CD4-positive, alpha-beta T cell (primary cell): ENCODE results near the gene POLD1. TPM values are rescaled to one million over a fixed set of nuclear protein-coding genes. Genes with fewer than 3 reads are reported as not detected.

ENCODE experiments used
- ATAC-seq: fragments of 200-7000 bp; cut with Tn5 transposase; one replicate; pipeline ENCODE4 v1.10.0; 2022; ENCODE audit warnings: mild to moderate bottlenecking; ENCODE audit not compliant: poor library complexity
- CTCF ChIA-PET: fragments of 350-600 bp; sonication (Branson Sonifier 250); formaldehyde crosslinking; loops from one replicate; lab custom pipeline; 2021; ENCODE audit warnings: antibody characterized with exemption, inconsistent platforms; lab: Charles Lee
- POLR2A ChIA-PET: fragments of 350-600 bp; sonication (Branson Sonifier 250); formaldehyde crosslinking; loops from one replicate; lab custom pipeline; 2021; ENCODE audit warnings: antibody characterized with exemption, inconsistent platforms; lab: Charles Lee
- DNase-seq, 14 experiments: peaks; one replicate each; pipeline ENCODE4 v3.0.0-alpha.2; 2013 to 2020; ENCODE audit warnings: mixed read lengths in 2 of 14
- H3K27ac ChIP-seq, 2 donors: one replicate each; pipeline versions ENCODE4 v1.5.1 to v1.7.0; 2013; ENCODE audit warnings: low read length in 2 of 2, low read depth in 1 of 2, mild to moderate bottlenecking in 1 of 2
- H3K27me3 ChIP-seq, 2 experiments: 1 replicate in 1 of 2; 2 replicates in 1 of 2; pipeline versions ENCODE4 v1.6.1 to v1.7.0; 2013; ENCODE audit warnings: low read length in 2 of 2, control low read depth in 1 of 2, mild to moderate bottlenecking in 1 of 2, moderate library complexity in 1 of 2; ENCODE audit not compliant: insufficient read depth in 2 of 2, control insufficient read depth in 1 of 2
- H3K36me3 ChIP-seq: one replicate; pipeline ENCODE4 v1.6.1; 2013; ENCODE audit warnings: low read length, control low read depth; ENCODE audit not compliant: insufficient read depth
- H3K4me1 ChIP-seq: one replicate; pipeline ENCODE4 v1.6.1; 2013; ENCODE audit warnings: low read length, control low read depth; ENCODE audit not compliant: insufficient read depth
- H3K4me3 ChIP-seq: one replicate; pipeline ENCODE4 v1.5.1; 2013; ENCODE audit warnings: mild to moderate bottlenecking, low read length, moderate library complexity
- H3K9me3 ChIP-seq, 2 experiments: 1 replicate in 1 of 2; 2 replicates in 1 of 2; pipeline versions ENCODE4 v1.6.1 to v1.7.0; 2013; ENCODE audit warnings: low read length in 2 of 2, mild to moderate bottlenecking in 2 of 2, control low read depth in 1 of 2, moderate library complexity in 1 of 2; ENCODE audit not compliant: control insufficient read depth in 1 of 2, insufficient read depth in 1 of 2
- H3K27ac Mint-ChIP-seq: one replicate; pipeline ENCODE4 v1.8.0; 2020; ENCODE audit warnings: mixed read lengths
- H3K27me3 Mint-ChIP-seq: one replicate; pipeline ENCODE4 v1.8.0; 2021; ENCODE audit warnings: mixed read lengths
- H3K36me3 Mint-ChIP-seq: one replicate; pipeline ENCODE4 v1.8.0; 2021; ENCODE audit warnings: low read depth, mixed read lengths
- H3K4me1 Mint-ChIP-seq: one replicate; pipeline ENCODE4 v1.8.0; 2021; ENCODE audit warnings: low read depth, mixed read lengths
- H3K4me3 Mint-ChIP-seq: one replicate; pipeline ENCODE4 v1.8.0; 2020; ENCODE audit warnings: mild to moderate bottlenecking, mixed read lengths
- H3K9me3 Mint-ChIP-seq: one replicate; pipeline ENCODE4 v1.8.0; 2020; ENCODE audit warnings: mixed read lengths
- intact Hi-C, 2 experiments: fragments of 100-400 bp; cut with DNase I in 1 of 2; cut with micrococcal nuclease in 1 of 2; formaldehyde crosslinking; loops; one replicate each; pipeline versions ENCODE4 v1.15.1 to v1.9.0; 2023 to 2025; cut with DNase I, micrococcal nuclease
- total RNA-seq, 174 experiments: library from RNA in 2 of 174; stranded (reverse) in 2 of 174; gene quantifications; one replicate each; pipeline ENCODE4 v1.2.3 and lab custom pipeline; 2021 to 2026
- TF ChIP-seq, protein P1 (sequence below): fragments of 200-600 bp; IDR thresholded peaks from one replicate; pipeline ENCODE4 v1.8.0; 2022; ENCODE audit warnings: antibody characterized with exemption, mild to moderate bottlenecking

POLD1 gene
- total RNA-seq, 2 experiments from 2014 or later = 22.1 to 24.2 TPM

DNA sequence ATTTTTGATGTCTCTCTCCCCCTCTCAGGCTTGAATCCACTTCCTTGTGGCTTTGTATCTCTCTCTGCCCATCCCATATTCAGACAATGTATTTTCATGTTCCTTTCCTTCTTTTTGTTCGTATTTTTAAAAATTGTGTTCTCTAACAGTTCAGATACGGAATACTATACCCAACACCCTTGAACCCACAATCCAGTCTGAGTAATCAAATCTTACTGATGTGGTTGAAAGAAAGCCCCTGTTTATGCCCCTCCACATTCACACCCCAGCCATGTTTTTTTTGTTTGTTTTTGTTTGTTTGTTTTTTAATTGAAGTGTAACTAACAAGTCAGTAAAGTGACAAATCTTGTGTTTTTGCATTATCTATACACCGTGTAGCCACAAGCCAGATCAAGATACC, 36.0 kb downstream of the POLD1 start:
- CTCF ChIA-PET = no interaction called here
- H3K27me3 Mint-ChIP-seq = peaks cover 37% of the 10 kb centered on the region
- intact Hi-C loops = no loop called here
- POLR2A ChIA-PET = no interaction called here
- H3K4me3 Mint-ChIP-seq = no peak overlapping the region
- peaks cover 5% of the 10 kb centered on the region for H3K4me1 Mint-ChIP-seq
- ATAC-seq (no peak), DNase-seq (no peak)
- no peaks in the 10 kb centered on the region for H3K36me3 Mint-ChIP-seq
- Histone ChIP-seq H3K9me3 (peaks cover 0 to 9% of the 10 kb centered on the region in 2 experiments), H3K4me1 (peaks cover 2% of the 10 kb centered on the region), H3K36me3 (no peaks in the 10 kb centered on the region), H3K27ac (no peak overlapping the region), H3K27me3 (peaks cover 19 to 20% of the 10 kb centered on the region in 2 experiments), H3K4me3 (no peak overlapping the region)
- no peaks in the 10 kb centered on the region for H3K9me3 Mint-ChIP-seq
- no peak overlapping the region for H3K27ac Mint-ChIP-seq
- TF ChIP-seq, protein P1, sequence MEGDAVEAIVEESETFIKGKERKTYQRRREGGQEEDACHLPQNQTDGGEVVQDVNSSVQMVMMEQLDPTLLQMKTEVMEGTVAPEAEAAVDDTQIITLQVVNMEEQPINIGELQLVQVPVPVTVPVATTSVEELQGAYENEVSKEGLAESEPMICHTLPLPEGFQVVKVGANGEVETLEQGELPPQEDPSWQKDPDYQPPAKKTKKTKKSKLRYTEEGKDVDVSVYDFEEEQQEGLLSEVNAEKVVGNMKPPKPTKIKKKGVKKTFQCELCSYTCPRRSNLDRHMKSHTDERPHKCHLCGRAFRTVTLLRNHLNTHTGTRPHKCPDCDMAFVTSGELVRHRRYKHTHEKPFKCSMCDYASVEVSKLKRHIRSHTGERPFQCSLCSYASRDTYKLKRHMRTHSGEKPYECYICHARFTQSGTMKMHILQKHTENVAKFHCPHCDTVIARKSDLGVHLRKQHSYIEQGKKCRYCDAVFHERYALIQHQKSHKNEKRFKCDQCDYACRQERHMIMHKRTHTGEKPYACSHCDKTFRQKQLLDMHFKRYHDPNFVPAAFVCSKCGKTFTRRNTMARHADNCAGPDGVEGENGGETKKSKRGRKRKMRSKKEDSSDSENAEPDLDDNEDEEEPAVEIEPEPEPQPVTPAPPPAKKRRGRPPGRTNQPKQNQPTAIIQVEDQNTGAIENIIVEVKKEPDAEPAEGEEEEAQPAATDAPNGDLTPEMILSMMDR = no peak

DNA sequence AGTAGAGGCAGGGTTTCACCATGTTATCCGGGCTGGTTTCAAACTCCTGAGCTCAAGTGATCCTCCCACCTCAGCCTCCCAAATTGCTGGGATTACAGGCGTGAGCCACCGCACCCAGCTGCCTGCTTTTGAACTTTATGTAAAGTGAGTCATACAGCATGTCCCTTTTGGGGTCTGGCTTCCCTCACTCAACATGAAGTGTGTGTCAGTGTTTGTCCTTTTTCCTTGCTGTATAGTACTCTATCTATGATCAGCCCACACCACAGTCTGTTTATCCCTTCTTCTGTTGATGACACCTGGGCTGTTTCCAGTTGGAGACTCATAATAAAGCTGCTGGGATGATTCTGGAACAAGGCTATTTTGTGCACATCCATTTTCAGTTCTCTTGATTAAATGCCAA, 36.7 kb downstream of the POLD1 start:
- ChIA-PET CTCF (no interaction called here), POLR2A (no interaction called here)
- DNase-seq (no peak), ATAC-seq (no peak)
- intact Hi-C loops = no loop called here
- Mint-ChIP-seq H3K4me1 (peaks cover 5% of the 10 kb centered on the region), H3K27ac (no peak overlapping the region), H3K4me3 (no peak overlapping the region), H3K36me3 (no peaks in the 10 kb centered on the region), H3K27me3 (peaks cover 37% of the 10 kb centered on the region), H3K9me3 (no peaks in the 10 kb centered on the region)
- Histone ChIP-seq H3K4me3 (no peak overlapping the region), H3K27ac (no peak overlapping the region), H3K9me3 (peaks cover 0 to 9% of the 10 kb centered on the region in 2 experiments), H3K36me3 (no peaks in the 10 kb centered on the region), H3K4me1 (no peaks in the 10 kb centered on the region), H3K27me3 (peaks cover 19 to 20% of the 10 kb centered on the region in 2 experiments)
- TF ChIP-seq, protein P1 = no peak

DNA sequence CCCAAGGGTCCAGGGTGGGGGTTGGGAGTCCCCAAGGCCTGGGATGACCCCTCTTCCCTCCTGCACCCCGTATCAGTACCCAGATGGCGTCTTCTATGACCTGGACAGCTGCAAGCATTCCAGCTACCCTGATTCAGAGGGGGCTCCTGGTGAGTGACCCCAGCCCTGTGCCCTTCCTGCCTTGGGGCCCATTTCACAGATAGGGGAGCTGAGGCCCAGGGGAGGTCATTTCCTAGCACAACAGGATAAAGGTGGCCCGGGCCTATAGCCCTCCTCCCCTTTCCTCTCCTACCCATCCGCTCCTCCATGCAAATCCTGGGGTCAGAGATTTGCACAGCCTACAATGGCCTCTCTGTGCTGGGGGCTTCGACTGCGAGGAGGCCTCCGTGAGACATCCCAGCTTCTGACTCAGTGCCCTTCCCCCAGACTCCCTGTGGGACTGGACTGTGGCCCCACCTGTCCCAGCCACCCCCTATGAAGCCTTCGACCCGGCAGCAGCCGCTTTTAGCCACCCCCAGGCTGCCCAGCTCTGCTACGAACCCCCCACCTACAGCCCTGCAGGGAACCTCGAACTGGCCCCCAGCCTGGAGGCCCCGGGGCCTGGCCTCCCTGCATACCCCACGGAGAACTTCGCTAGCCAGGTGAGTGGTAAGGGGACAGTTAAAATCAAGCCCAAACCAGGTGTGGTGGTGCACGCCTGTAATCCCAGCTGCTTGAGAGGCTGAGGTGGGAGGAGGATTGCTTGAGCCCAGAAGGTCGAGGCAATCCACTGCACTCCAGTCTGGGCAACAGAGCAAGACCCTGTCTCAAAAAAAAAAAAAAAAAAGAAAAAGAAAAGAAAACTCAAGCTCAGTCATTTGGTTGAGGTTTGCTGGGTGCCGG, 38.5 kb downstream of the POLD1 start:
- ChIA-PET CTCF (no interaction called here), POLR2A (no interaction called here)
- H3K36me3 Mint-ChIP-seq = no peaks in the 10 kb centered on the region
- Histone ChIP-seq H3K36me3 (no peaks in the 10 kb centered on the region), H3K27ac (no peak overlapping the region), H3K9me3 (peaks cover 0 to 9% of the 10 kb centered on the region in 2 experiments), H3K4me1 (peaks cover 3% of the 10 kb centered on the region), H3K4me3 (no peak overlapping the region), H3K27me3 (peaks cover 19 to 20% of the 10 kb centered on the region in 2 experiments)
- TF ChIP-seq, protein P1 = no peak
- ATAC-seq (no peak), DNase-seq (no peak)
- H3K27ac Mint-ChIP-seq = no peak overlapping the region
- intact Hi-C loops = no loop called here
- H3K4me3 Mint-ChIP-seq = no peak overlapping the region
- H3K4me1 Mint-ChIP-seq = peaks cover 5% of the 10 kb centered on the region
- peaks cover 37% of the 10 kb centered on the region for H3K27me3 Mint-ChIP-seq
- H3K9me3 Mint-ChIP-seq = no peaks in the 10 kb centered on the region
